GM18526 (cell line): ENCODE results near the gene MRS2.

Experiments
- POLR2A ChIP-seq: IDR thresholded peaks from 3 replicates; pipeline ENCODE4 v1.6.1; 2011; ENCODE audit not compliant: insufficient read length; ENCODE audit errors: extremely low read depth

Gene MRS2

GRCh38 chr6:24448828-24449525, 46.2 kb downstream of the MRS2 start:
- TF ChIP-seq POLR2A: no peak

- TF ChIP-seq POLR2A: no peak
Observed at GRCh38 chr6:24451581-24452388, 49.0 kb downstream of the MRS2 start.

- no peak for TF ChIP-seq POLR2A
Observed at GRCh38 chr6:24453921-24454320, 51.2 kb downstream of the MRS2 start.

- no peak for TF ChIP-seq POLR2A
Observed at GRCh38 chr6:24454452-24454851, 51.7 kb downstream of the MRS2 start.

GRCh38 chr6:24455061-24455460, 52.3 kb downstream of the MRS2 start:
- no peak for TF ChIP-seq POLR2A

- no peak for TF ChIP-seq POLR2A
Observed at GRCh38 chr6:24458134-24458533, 55.4 kb downstream of the MRS2 start.

- TF ChIP-seq POLR2A: no peak
Observed at GRCh38 chr6:24458941-24459340, 56.2 kb downstream of the MRS2 start.

- no peak for TF ChIP-seq POLR2A
Observed at GRCh38 chr6:24460966-24461365, 58.2 kb downstream of the MRS2 start.

- TF ChIP-seq POLR2A: no peak
Observed at GRCh38 chr6:24464253-24465038, 61.7 kb downstream of the MRS2 start.

- TF ChIP-seq POLR2A: no peak
Observed at GRCh38 chr6:24469811-24470210, 67.1 kb downstream of the MRS2 start.

- TF ChIP-seq POLR2A: no peak
Observed at GRCh38 chr6:24472181-24472580, 69.4 kb downstream of the MRS2 start.
